HG02759 (cell line): ENCODE data around the gene FAM120A.
A peak's percentile ranks its signal among the peaks of the same experiment; 100 is the strongest.

Experiments
- ATAC-seq: cut with Tn5 transposase; IDR thresholded peaks from one replicate; pipeline ENCODE4 v1.9.1; 2021; ENCODE audit warnings: mild to moderate bottlenecking, moderate library complexity; ENCODE audit not compliant: unreplicated experiment

The FAM120A gene

GRCh38 chr9:93440896-93441580, 10.4 kb upstream of the FAM120A start:
- no peak for ATAC-seq

- no peak for ATAC-seq
Observed at GRCh38 chr9:93446073-93446472, 5.4 kb upstream of the FAM120A start.

- ATAC-seq, result no peak
Observed at GRCh38 chr9:93447655-93448054, 3.8 kb upstream of the FAM120A start.

- peak; percentile 13 for ATAC-seq
Observed at GRCh38 chr9:93451849-93452709, 594 bp downstream of the FAM120A start.

- ATAC-seq, result no peak
Observed at GRCh38 chr9:93452710-93453046, 1.2 kb downstream of the FAM120A start.

GRCh38 chr9:93453047-93453914, 1.8 kb downstream of the FAM120A start, which contains the start of gene FAM120AOS:
FAM120AOS (minus strand) TSS chr9:93453581; CDS start chr9:93452709, 872 bp downstream.
- ATAC-seq, result peak; percentile 69

- ATAC-seq, result no peak
Observed at GRCh38 chr9:93456022-93456421, 4.5 kb downstream of the FAM120A start.

- no peak for ATAC-seq
Observed at GRCh38 chr9:93456504-93456903, 5.0 kb downstream of the FAM120A start.

GRCh38 chr9:93457006-93457405, 5.5 kb downstream of the FAM120A start:
- no peak for ATAC-seq

GRCh38 chr9:93458712-93459111, 7.2 kb downstream of the FAM120A start:
- no peak for ATAC-seq

GRCh38 chr9:93459432-93459847, 8.0 kb downstream of the FAM120A start:
- ATAC-seq, result no peak

- ATAC-seq, result no peak
Observed at GRCh38 chr9:93460689-93461413, 9.4 kb downstream of the FAM120A start.

GRCh38 chr9:93461414-93461743, 9.9 kb downstream of the FAM120A start:
- ATAC-seq, result no peak

GRCh38 chr9:93461821-93462220, 10.3 kb downstream of the FAM120A start:
- no peak for ATAC-seq

GRCh38 chr9:93463638-93464248, 12.3 kb downstream of the FAM120A start:
- ATAC-seq, result no peak

GRCh38 chr9:93464395-93464794, 12.9 kb downstream of the FAM120A start:
- no peak for ATAC-seq

- no peak for ATAC-seq
Observed at GRCh38 chr9:93464876-93465275, 13.4 kb downstream of the FAM120A start.

GRCh38 chr9:93465855-93466254, 14.4 kb downstream of the FAM120A start:
- ATAC-seq, result no peak

- ATAC-seq, result no peak
Observed at GRCh38 chr9:93466416-93467061, 15.1 kb downstream of the FAM120A start.

- ATAC-seq, result no peak
Observed at GRCh38 chr9:93467062-93467416, 15.6 kb downstream of the FAM120A start.
